ENCODE results near the gene C5orf47.

GRCh38 chr5:173941102-173941501, 47.9 kb upstream of the C5orf47 start:
- TF ChIP-seq CTCF (conservative IDR thresholded peaks at IDR 0.05 in 1 of 2, IDR thresholded peaks at IDR 0.05 in 1 of 2; ENCODE audit: low read depth in 1 of 2, low read length in 2 of 2) (no peak), EZH2 (IDR thresholded peaks at IDR 0.05; ENCODE audit: low read length, missing control alignments) (no peak)

Measured in fibroblast of lung (primary cell).